RPMI8226 (cell line): ENCODE results near the gene RPL9.
"Not testable (repeated sequence)": the region's sequence is repeated elsewhere in the genome, so short reads cannot be mapped to it uniquely, and the experiment has no call there.

Experiments used
- DNase-seq: peaks from one replicate; pipeline ENCODE4 v3.0.0-alpha.2; 2015

RPL9 gene

DNA sequence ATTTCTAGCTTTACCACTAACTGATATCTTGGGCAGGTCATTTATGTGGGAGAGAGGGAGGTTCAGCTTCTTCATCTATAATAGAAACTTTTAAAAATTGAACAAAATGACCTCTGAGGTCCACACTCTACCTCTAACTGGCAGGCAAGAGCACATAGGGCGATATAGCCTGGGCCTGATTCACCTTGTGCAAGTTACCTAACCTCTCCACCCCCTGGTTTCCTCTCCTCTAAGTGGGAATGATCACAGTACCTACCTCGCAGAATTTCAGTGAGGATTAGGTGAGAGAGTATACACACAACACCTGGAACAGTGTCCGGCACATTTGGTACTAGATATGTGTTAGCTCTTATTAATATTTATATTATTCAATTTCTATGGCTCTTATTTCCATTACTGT, 36.5 kb downstream of the RPL9 start:
- no peak for DNase-seq

DNA sequence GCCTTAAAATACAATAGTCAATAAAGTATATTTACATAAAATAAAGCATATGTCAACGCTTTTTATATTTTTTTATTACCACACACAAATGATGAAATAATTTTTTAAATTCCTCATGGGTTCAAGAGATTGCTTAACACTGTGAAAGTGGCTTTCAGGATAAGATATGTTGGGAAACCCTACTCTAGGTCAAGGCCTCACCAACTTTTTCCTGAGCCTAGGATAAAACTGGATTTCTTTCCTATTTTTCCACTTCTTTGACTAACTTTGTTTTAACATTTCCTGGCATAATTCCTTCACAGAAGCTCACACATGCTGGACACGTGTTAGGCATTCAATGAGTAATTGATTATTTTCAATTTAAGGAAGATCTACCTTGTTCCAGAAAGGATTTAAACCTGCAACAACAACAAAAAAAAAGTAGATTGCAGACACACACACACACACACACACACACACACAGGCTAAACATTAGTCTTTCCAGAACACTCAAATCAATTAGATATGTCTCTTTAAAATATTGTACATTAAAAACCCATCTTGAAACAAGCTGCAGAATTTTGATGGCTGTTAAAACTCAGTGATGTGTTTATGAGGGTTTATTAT, 42.9 kb downstream of the RPL9 start:
- no peak for DNase-seq

DNA sequence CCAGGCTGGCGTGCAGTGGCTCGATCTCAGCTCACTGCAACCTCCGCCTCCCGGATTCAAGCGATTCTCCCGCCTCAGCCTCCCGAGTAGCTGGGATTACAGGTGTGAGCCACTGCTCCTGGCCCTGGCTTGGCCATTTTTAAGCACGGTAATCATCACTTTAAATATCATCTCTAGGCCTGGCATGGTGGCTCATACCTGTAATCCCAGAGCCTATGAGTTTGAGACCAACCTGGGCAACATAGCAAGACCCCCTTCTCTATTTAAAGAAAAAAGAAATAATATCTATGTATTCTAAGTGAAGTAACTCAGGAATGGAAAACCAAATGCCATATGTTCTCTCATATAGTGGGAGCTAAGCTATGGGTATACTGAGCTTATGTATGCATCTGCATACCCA, 47.2 kb downstream of the RPL9 start:
- not testable (repeated sequence) for DNase-seq

DNA sequence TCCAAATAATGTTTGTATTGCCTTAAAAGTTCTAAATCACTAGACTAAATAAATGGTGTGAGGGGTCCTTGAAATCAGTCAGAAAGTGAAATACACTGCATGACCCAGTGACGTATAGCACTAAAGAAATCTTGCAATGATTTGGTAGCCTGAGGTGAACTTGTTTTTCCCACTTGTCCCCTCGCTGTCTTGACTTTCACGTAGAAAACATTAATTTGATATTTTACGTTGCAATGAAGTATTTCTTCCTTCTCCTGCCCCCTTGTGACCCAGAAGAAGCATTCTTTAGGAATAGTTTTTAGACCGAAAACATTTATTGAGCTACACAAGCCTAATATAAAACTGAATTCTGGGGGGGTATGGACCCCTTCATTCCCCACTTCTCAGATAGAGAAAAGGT, 48.3 kb downstream of the RPL9 start:
- no peak for DNase-seq

DNA sequence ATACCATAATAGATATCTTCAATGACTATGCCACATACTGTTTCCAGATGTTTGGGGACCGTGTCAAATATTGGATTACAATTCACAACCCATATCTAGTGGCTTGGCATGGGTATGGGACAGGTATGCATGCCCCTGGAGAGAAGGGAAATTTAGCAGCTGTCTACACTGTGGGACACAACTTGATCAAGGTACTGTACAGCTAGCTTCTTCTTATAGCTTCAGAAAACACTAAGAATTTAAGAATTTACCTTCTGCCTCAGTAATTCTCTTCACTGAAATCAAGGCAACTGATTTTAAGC, 51.2 kb downstream of the RPL9 start:
- no peak for DNase-seq

GRCh38 chr4:39406763-39407583, 51.7 kb downstream of the RPL9 start, which contains the start of gene KLB:
Gene KLB (plus strand): TSS chr4:39406930. CDS start chr4:39406950, 20 bp downstream.
- DNase-seq = no peak
